ENCODE data around the gene DHX38. TPM values are rescaled to one million over a fixed set of nuclear protein-coding genes. Genes with fewer than 3 reads are reported as not detected.

Gene DHX38
- total RNA-seq, 1 donor from 2014 or later: 31.4 TPM

DNA sequence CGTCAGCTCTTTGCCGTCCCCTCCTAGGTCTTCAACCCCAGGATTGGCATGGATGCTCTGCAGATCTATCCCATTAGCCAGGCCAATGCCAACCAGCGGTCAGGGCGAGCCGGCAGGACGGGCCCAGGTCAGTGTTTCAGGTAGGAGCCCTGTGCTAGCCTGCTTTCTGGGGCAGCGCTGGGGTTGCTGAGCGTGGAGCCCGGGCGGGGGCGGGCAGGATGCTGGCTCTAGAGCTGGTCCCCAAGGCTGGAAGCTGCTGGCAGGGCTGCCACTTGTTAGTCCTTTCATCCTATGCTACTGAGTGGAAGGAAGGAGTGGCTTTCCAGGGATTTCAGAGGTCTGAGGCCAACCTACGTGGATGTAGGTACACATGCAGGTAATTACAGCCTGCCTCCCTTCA, 12.3 kb downstream of the DHX38 start:
- TF ChIP-seq CTCF (conservative IDR thresholded peaks at IDR 0.05; ENCODE audit: low read depth, low read length): no peak
- no peak overlapping the region for H3K4me3 ChIP-seq (ENCODE audit: low read depth, low read length)
- no peak for DNase-seq (ENCODE audit: low read depth)

GRCh38 chr16:72107371-72107770, 13.7 kb downstream of the DHX38 start:
- DNase-seq (ENCODE audit: low read depth): no peak
- no peak for TF ChIP-seq CTCF (conservative IDR thresholded peaks at IDR 0.05; ENCODE audit: low read depth, low read length)
- no peak overlapping the region for H3K4me3 ChIP-seq (ENCODE audit: low read depth, low read length)

GRCh38 chr16:72108353-72109102, 14.9 kb downstream of the DHX38 start:
- DNase-seq (ENCODE audit: low read depth): no peak
- no peak overlapping the region for H3K4me3 ChIP-seq (ENCODE audit: low read depth, low read length)
- no peak for TF ChIP-seq CTCF (conservative IDR thresholded peaks at IDR 0.05; ENCODE audit: low read depth, low read length)

- H3K4me3 ChIP-seq (ENCODE audit: low read depth, low read length): no peak overlapping the region
- DNase-seq (ENCODE audit: low read depth): no peak
- TF ChIP-seq CTCF (conservative IDR thresholded peaks at IDR 0.05; ENCODE audit: low read depth, low read length): no peak
Observed at GRCh38 chr16:72109300-72109699, 15.7 kb downstream of the DHX38 start.

- H3K4me3 ChIP-seq (ENCODE audit: low read depth, low read length): no peak overlapping the region
- no peak for TF ChIP-seq CTCF (conservative IDR thresholded peaks at IDR 0.05; ENCODE audit: low read depth, low read length)
- DNase-seq (ENCODE audit: low read depth): no peak
Observed at GRCh38 chr16:72109966-72110530, 16.4 kb downstream of the DHX38 start.

DNA sequence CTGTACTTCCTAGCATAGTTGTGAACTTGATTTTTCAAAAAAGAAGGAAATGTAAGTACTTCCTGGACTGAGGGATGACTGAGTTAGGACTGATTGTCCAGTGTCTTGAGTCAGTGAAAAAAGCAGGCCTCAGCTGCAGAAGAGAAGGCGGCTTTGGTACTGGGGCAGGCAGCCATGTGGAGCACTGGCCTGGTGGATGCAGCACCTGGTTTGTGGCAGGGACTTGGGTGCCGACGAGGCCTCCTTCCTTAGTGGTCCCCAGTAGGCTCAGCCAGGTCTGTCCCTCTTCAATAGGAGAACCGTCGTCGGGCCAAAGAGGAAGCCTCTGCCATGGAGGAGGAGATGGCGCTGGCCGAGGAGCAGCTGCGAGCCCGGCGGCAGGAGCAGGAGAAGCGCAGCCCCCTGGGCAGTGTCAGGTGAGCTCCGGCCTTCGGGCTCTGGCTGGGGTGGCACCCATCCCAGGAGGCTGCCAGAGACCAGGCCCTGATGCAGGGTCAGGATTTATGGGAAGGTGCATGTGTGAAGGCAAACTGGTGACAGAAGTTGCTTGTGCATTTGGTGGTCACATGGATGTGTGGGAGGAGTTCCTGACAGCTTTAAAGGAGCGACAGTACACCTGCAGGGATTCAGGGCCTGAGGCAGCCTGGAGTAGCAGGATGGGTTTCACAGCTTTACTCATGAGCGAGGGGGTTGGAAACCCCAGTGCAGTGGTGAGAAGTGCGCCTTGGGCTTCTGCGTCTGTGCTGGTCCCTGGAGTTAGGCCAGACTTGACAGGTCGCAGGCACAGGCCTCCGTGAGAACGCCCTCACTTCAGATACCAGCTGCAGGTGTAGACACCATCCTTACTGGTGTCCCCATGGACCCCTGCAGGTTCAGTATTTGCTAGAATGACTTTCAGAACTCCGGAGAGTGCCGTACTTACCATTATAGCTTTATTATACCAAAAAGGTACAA, 17.3 kb downstream of the DHX38 start:
- DNase-seq (ENCODE audit: low read depth): no peak
- H3K4me3 ChIP-seq (ENCODE audit: low read depth, low read length): no peak overlapping the region
- TF ChIP-seq CTCF (conservative IDR thresholded peaks at IDR 0.05; ENCODE audit: low read depth, low read length): no peak
